ENCODE data around the gene KRT74.

KRT74 gene

GRCh38 chr12:52518574-52519386 lies 54.9 kb downstream of the KRT74 start:
- DNase-seq: no peak

DNA sequence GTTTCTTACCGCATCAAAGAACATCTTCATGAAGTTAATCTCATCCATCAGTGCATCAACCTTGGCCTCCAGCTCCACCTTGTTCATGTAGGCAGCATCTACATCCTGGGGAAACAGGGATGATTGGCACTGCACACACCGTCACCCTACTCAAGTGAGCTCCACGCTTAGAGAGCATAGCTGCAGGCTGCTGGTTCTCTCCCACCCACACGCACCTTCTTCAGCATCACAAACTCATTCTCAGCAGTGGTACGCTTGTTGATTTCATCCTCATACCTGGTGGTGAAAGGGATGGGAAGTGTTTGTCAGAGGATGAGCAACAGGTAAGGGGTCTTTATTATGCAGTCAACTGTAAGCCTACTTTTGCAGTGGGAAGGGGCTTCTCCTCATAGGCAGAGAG lies 55.8 kb downstream of the KRT74 start:
- no peak for DNase-seq

- no peak for DNase-seq
Observed at GRCh38 chr12:52517005-52517835, 56.4 kb downstream of the KRT74 start.

- no peak for DNase-seq
Observed at GRCh38 chr12:52515927-52516831, 57.5 kb downstream of the KRT74 start.

All from stimulated activated CD4-positive, alpha-beta T cell treated with anti-CD3 and anti-CD28 coated beads, Interleukin-2, amount 100 ng/mL, for 48 hours (primary cell).